ENCODE measurements around the gene CFAP119. TPM values are rescaled to one million over a fixed set of nuclear protein-coding genes. Genes with fewer than 3 reads are reported as not detected.

Gene CFAP119
- total and polyA plus RNA-seq, 4 donors, result 0.33 to 2.7 (median 1.2) TPM

GRCh38 chr16:30780021-30780420, 18.2 kb upstream of the CFAP119 start:
- H3K27ac ChIP-seq (ENCODE audit: low read depth in 1 of 2, low read length in 2 of 2), result no peak overlapping the region
- H3K9me3 ChIP-seq (ENCODE audit: control insufficient read depth in 4 of 4, low read length in 3 of 4), result no peaks in the 10 kb centered on the region
- peaks cover 0 to 6% (median 3%) of the 10 kb centered on the region in 4 donors for H3K4me1 ChIP-seq (ENCODE audit: control insufficient read depth in 4 of 4, insufficient read depth in 4 of 4, low read length in 3 of 4)
- H3K9ac ChIP-seq (ENCODE audit: low read depth in 1 of 2, low read length in 2 of 2), result no peak overlapping the region
- DNase-seq (ENCODE audit: low spot score), result no peak
- no peaks in the 10 kb centered on the region for H3K27me3 ChIP-seq (ENCODE audit: control insufficient read depth in 4 of 4, insufficient read depth in 4 of 4, low read length in 3 of 4)
- H3K4me3 ChIP-seq (ENCODE audit: low read depth in 1 of 3, low read length in 3 of 3), result no peak overlapping the region
- TF ChIP-seq CTCF (IDR thresholded peaks at IDR 0.05; ENCODE audit: low read depth, low read length, missing input control) (no peak), SP1 (IDR thresholded peaks at IDR 0.05) (no peak), TAF1 (conservative IDR thresholded peaks at IDR 0.05) (no peak), NR2F2 (IDR thresholded peaks at IDR 0.05) (no peak), HNF4G (IDR thresholded peaks at IDR 0.05) (no peak), REST (IDR thresholded peaks at IDR 0.05) (no peak), RAD21 (IDR thresholded peaks at IDR 0.05) (no peak), EGR1 (IDR thresholded peaks at IDR 0.05; ENCODE audit: low read depth in 2 of 2) (no peak), FOXA1 (IDR thresholded peaks at IDR 0.05) (no peak), ZBTB33 (IDR thresholded peaks at IDR 0.05) (no peak), MAX (IDR thresholded peaks at IDR 0.05) (no peak), YY1 (IDR thresholded peaks at IDR 0.05) (no peak), JUND (IDR thresholded peaks at IDR 0.05) (no peak)
- 95% methylated on average over 3 of the region's 3 CpGs for WGBS
- peaks cover 0 to 17% (median 3%) of the 10 kb centered on the region in 4 donors for H3K36me3 ChIP-seq (ENCODE audit: control insufficient read depth in 4 of 4, insufficient read depth in 3 of 4, low read depth in 1 of 4, low read length in 3 of 4)

GRCh38 chr16:30779596-30779995, 17.7 kb upstream of the CFAP119 start:
- Histone ChIP-seq H3K9me3 (ENCODE audit: control insufficient read depth in 4 of 4, low read length in 3 of 4) (no peaks in the 10 kb centered on the region), H3K27me3 (ENCODE audit: control insufficient read depth in 4 of 4, insufficient read depth in 4 of 4, low read length in 3 of 4) (no peaks in the 10 kb centered on the region), H3K36me3 (ENCODE audit: control insufficient read depth in 4 of 4, insufficient read depth in 3 of 4, low read depth in 1 of 4, low read length in 3 of 4) (peaks cover 0 to 17% (median 3%) of the 10 kb centered on the region in 4 donors), H3K4me1 (ENCODE audit: control insufficient read depth in 4 of 4, insufficient read depth in 4 of 4, low read length in 3 of 4) (peaks cover 2 to 10% (median 6%) of the 10 kb centered on the region in 4 donors), H3K9ac (ENCODE audit: low read depth in 1 of 2, low read length in 2 of 2) (no peak overlapping the region), H3K27ac (ENCODE audit: low read depth in 1 of 2, low read length in 2 of 2) (no peak overlapping the region), H3K4me3 (ENCODE audit: low read depth in 1 of 3, low read length in 3 of 3) (no peak overlapping the region)
- DNase-seq (ENCODE audit: low spot score), result no peak
- WGBS, result 86% methylated on average over 6 of the region's 6 CpGs
- TF ChIP-seq FOXA2 (IDR thresholded peaks at IDR 0.05) (no peak), RXRA (IDR thresholded peaks at IDR 0.05) (no peak), YY1 (IDR thresholded peaks at IDR 0.05) (no peak), CTCF (IDR thresholded peaks at IDR 0.05; ENCODE audit: low read depth, low read length, missing input control) (no peak), MAX (IDR thresholded peaks at IDR 0.05) (no peak), HNF4G (IDR thresholded peaks at IDR 0.05) (no peak), TAF1 (conservative IDR thresholded peaks at IDR 0.05) (no peak), REST (IDR thresholded peaks at IDR 0.05) (no peak), RAD21 (IDR thresholded peaks at IDR 0.05) (no peak), JUND (IDR thresholded peaks at IDR 0.05) (no peak), SP1 (IDR thresholded peaks at IDR 0.05) (no peak), NR2F2 (IDR thresholded peaks at IDR 0.05) (no peak), FOXA1 (IDR thresholded peaks at IDR 0.05) (no peak), ATF3 (IDR thresholded peaks at IDR 0.05) (no peak), EGR1 (IDR thresholded peaks at IDR 0.05; ENCODE audit: low read depth in 2 of 2) (no peak), HNF4A (conservative IDR thresholded peaks at IDR 0.05) (no peak)
